H9 (cell line): ENCODE data around the gene SBK1. TPM values are rescaled to one million over a fixed set of nuclear protein-coding genes. Genes with fewer than 3 reads are reported as not detected.

Source experiments
- DNase-seq: peaks from one replicate; pipeline ENCODE4 v3.0.0-alpha.2; 2017
- H2AFZ ChIP-seq: one replicate; pipeline ENCODE4 v1.6.1; 2013; ENCODE audit warnings: mild to moderate bottlenecking, low read length, control low read depth, moderate library complexity
- H2AK5ac ChIP-seq: 2 replicates; pipeline ENCODE4 v1.6.1; 2013; ENCODE audit warnings: low read length, control low read depth, mixed read lengths; ENCODE audit not compliant: insufficient read length
- H2BK120ac ChIP-seq: one replicate; pipeline ENCODE4 v1.6.1; 2013; ENCODE audit warnings: low read depth, mild to moderate bottlenecking, low read length, control low read depth, inconsistent platforms; ENCODE audit not compliant: poor library complexity, severe bottlenecking
- H2BK12ac ChIP-seq: 2 replicates; pipeline ENCODE4 v1.6.1; 2013; ENCODE audit warnings: low read length, control low read depth, mixed read lengths, low read depth; ENCODE audit not compliant: insufficient read length
- H2BK15ac ChIP-seq: 2 replicates; pipeline ENCODE4 v1.6.1; 2013; ENCODE audit warnings: low read depth, low read length, control low read depth
- H2BK20ac ChIP-seq: one replicate; pipeline ENCODE4 v1.6.1; 2013; ENCODE audit warnings: low read depth, mild to moderate bottlenecking, low read length, control low read depth, inconsistent platforms; ENCODE audit not compliant: poor library complexity, severe bottlenecking
- H2BK5ac ChIP-seq: 2 replicates; pipeline ENCODE4 v1.6.1; 2013; ENCODE audit warnings: low read length, control low read depth, mixed read lengths; ENCODE audit not compliant: insufficient read length
- H3K14ac ChIP-seq: 2 replicates; pipeline ENCODE4 v1.6.1; 2013; ENCODE audit warnings: low read length, control low read depth; ENCODE audit not compliant: insufficient read depth
- H3K18ac ChIP-seq: 2 replicates; pipeline ENCODE4 v1.6.1; 2013; ENCODE audit warnings: low read depth, mild to moderate bottlenecking, mixed read lengths, low read length, control low read depth; ENCODE audit not compliant: insufficient read length
- H3K23ac ChIP-seq: 2 replicates; pipeline ENCODE4 v1.6.1; 2013; ENCODE audit warnings: low read length, control low read depth, mixed read lengths, low read depth; ENCODE audit not compliant: insufficient read length
- H3K23me2 ChIP-seq: 2 replicates; pipeline ENCODE4 v1.6.1; 2013; ENCODE audit warnings: low read depth, mild to moderate bottlenecking, mixed read lengths, low read length, control low read depth; ENCODE audit not compliant: insufficient read length, poor library complexity, severe bottlenecking
- H3K27ac ChIP-seq: 2 replicates; pipeline ENCODE4 v1.5.1; 2013; ENCODE audit warnings: low read length, control low read depth, mixed read lengths, low read depth; ENCODE audit not compliant: insufficient read length
- H3K27me3 ChIP-seq: 2 replicates; pipeline ENCODE4 v1.6.1; 2013; ENCODE audit warnings: low read length, control low read depth, inconsistent platforms; ENCODE audit not compliant: insufficient read depth
- H3K4ac ChIP-seq: 2 replicates; pipeline ENCODE4 v1.6.1; 2013; ENCODE audit warnings: low read depth, mild to moderate bottlenecking, control low read depth, inconsistent platforms, low read length, moderate library complexity
- H3K4me1 ChIP-seq: 2 replicates; pipeline ENCODE4 v1.6.1; 2013; ENCODE audit warnings: low read length, control low read depth, inconsistent platforms; ENCODE audit not compliant: insufficient read depth
- H3K4me2 ChIP-seq: 2 replicates; pipeline ENCODE4 v1.6.1; 2013; ENCODE audit warnings: low read length, control low read depth, mixed read lengths; ENCODE audit not compliant: insufficient read length, insufficient read depth
- H3K56ac ChIP-seq: 2 replicates; pipeline ENCODE4 v1.6.1; 2013; ENCODE audit warnings: low read depth, mild to moderate bottlenecking, mixed read lengths, low read length, control low read depth; ENCODE audit not compliant: insufficient read length
- H3K79me1 ChIP-seq: 2 replicates; pipeline ENCODE4 v1.6.1; 2013; ENCODE audit warnings: low read depth, mild to moderate bottlenecking, moderate library complexity, low read length, control low read depth, inconsistent platforms; ENCODE audit not compliant: insufficient read depth, poor library complexity, severe bottlenecking
- H3K79me2 ChIP-seq: 2 replicates; pipeline ENCODE4 v1.6.1; 2013; ENCODE audit warnings: low read length, control low read depth, inconsistent platforms; ENCODE audit not compliant: insufficient read depth
- H3K9ac ChIP-seq: 2 replicates; pipeline ENCODE4 v1.6.1; 2013; ENCODE audit warnings: low read length, control low read depth, mixed read lengths; ENCODE audit not compliant: insufficient read length; ENCODE audit errors: extremely low read depth
- H3K9me3 ChIP-seq: one replicate; pipeline ENCODE4 v1.6.1; 2013; ENCODE audit warnings: low read depth, low read length, inconsistent platforms; ENCODE audit not compliant: control insufficient read depth
- H3T11ph ChIP-seq: one replicate; pipeline ENCODE4 v1.6.1; 2013; ENCODE audit warnings: mild to moderate bottlenecking, low read length, control low read depth, inconsistent platforms
- H4K20me1 ChIP-seq: one replicate; pipeline ENCODE4 v1.6.1; 2013; ENCODE audit not compliant: control insufficient read depth, insufficient read length, insufficient read depth
- H4K5ac ChIP-seq: 2 replicates; pipeline ENCODE4 v1.6.1; 2013; ENCODE audit warnings: low read depth, mild to moderate bottlenecking, mixed read lengths, low read length, control low read depth; ENCODE audit not compliant: insufficient read length
- H4K8ac ChIP-seq: replicated peaks from 2 replicates; pipeline ENCODE4 v1.6.1; 2013; ENCODE audit warnings: low read length, control low read depth, mixed read lengths, low read depth; ENCODE audit not compliant: insufficient read length
- H4K91ac ChIP-seq: 2 replicates; pipeline ENCODE4 v1.6.1; 2013; ENCODE audit warnings: low read depth, mild to moderate bottlenecking, moderate library complexity, mixed read lengths, low read length, control low read depth; ENCODE audit not compliant: insufficient read length
- H3K27ac Mint-ChIP-seq, 3 experiments: 2 replicates in 2 of 3; 3 replicates in 1 of 3; pipeline ENCODE4 v1.8.0; 2020 to 2021; ENCODE audit warnings: mixed read lengths in 3 of 3, mild to moderate bottlenecking in 1 of 3, moderate library complexity in 1 of 3
- H3K27me3 Mint-ChIP-seq: 2 replicates; pipeline ENCODE4 v1.8.0; 2021; ENCODE audit warnings: low read depth, mild to moderate bottlenecking, moderate library complexity, mixed read lengths
- H3K36me3 Mint-ChIP-seq, 3 experiments: 2 replicates in 2 of 3; 3 replicates in 1 of 3; pipeline ENCODE4 v1.8.0; 2020 to 2021; ENCODE audit warnings: low read depth in 3 of 3, mixed read lengths in 3 of 3; ENCODE audit not compliant: insufficient read depth in 1 of 3
- H3K4me1 Mint-ChIP-seq, 2 experiments: 2 replicates each; pipeline ENCODE4 v1.8.0; 2020; ENCODE audit warnings: mixed read lengths in 2 of 2
- H3K4me3 Mint-ChIP-seq, 2 experiments: 2 replicates in 1 of 2; 3 replicates in 1 of 2; pipeline ENCODE4 v1.8.0; 2020 to 2021; ENCODE audit warnings: mild to moderate bottlenecking in 2 of 2, mixed read lengths in 2 of 2, moderate library complexity in 1 of 2
- H3K9me3 Mint-ChIP-seq, 2 experiments: 2 replicates in 1 of 2; 3 replicates in 1 of 2; pipeline ENCODE4 v1.8.0; 2020; ENCODE audit warnings: mild to moderate bottlenecking in 2 of 2, mixed read lengths in 2 of 2, moderate library complexity in 1 of 2
- WGBS: extraction: QIAGEN DNeasy Blood & Tissue Kit; methylation state at CpG from one replicate; pipeline ENCODE4 v1.1.7; 2013; ENCODE audit warnings: missing lambda C conversion rate, low lambda C conversion rate, mixed read lengths; ENCODE audit not compliant: insufficient read length; ENCODE audit errors: extremely low coverage; 5-methylcytosine and 5-hydroxymethylcytosine counted together
- total RNA-seq: library from RNA; stranded (reverse); gene quantifications from 2 replicates; pipeline ENCODE4 v1.2.1, GENCODE V29; 2021
- TF ChIP-seq, protein P1 (sequence below): fragments of 200-600 bp; sonication (generic); conservative IDR thresholded peaks from 3 replicates; pipeline ENCODE4 v1.8.0; 2021; ENCODE audit warnings: antibody characterized with exemption, mild to moderate bottlenecking

Gene SBK1
- total RNA-seq, 1 experiment from 2014 or later, result 65.5 TPM

DNA sequence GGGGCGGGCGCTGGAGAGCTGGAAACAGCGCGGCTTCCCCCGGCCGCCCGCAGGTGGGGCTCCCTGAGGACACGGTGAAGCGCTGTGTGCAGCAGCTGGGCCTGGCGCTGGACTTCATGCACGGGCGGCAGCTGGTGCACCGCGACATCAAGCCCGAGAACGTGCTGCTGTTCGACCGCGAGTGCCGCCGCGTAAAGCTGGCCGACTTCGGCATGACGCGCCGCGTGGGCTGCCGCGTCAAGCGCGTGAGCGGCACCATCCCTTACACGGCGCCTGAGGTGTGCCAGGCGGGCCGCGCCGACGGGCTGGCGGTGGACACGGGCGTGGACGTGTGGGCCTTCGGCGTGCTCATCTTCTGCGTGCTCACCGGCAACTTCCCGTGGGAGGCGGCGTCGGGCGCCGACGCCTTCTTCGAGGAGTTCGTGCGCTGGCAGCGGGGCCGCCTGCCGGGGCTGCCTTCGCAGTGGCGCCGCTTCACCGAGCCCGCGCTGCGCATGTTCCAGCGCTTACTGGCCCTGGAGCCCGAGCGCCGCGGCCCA, 27.8 kb downstream of the SBK1 start:
- Histone ChIP-seq H3K9ac (no peak overlapping the region), H3K27ac (no peak overlapping the region), H3K4me1 (no peaks in the 10 kb centered on the region), H4K5ac (no peak overlapping the region), H2BK120ac (no peak overlapping the region), H3K18ac (no peak overlapping the region), H2BK15ac (no peak overlapping the region), H3K23me2 (no peaks in the 10 kb centered on the region), H3K4ac (no peak overlapping the region), H3K27me3 (no peaks in the 10 kb centered on the region), H2BK5ac (no peak overlapping the region), H3K56ac (no peak overlapping the region), H3K23ac (no peak overlapping the region), H3K14ac (no peak overlapping the region), H2AK5ac (no peak overlapping the region), H2BK20ac (no peak overlapping the region), H3T11ph (no peak overlapping the region), H3K79me1 (no peaks in the 10 kb centered on the region), H2BK12ac (no peak overlapping the region), H2AFZ (no peak overlapping the region), H3K4me2 (no peak overlapping the region), H3K79me2 (no peaks in the 10 kb centered on the region), H4K20me1 (no peaks in the 10 kb centered on the region), H4K8ac (no peak overlapping the region), H4K91ac (no peak overlapping the region), H3K9me3 (no peaks in the 10 kb centered on the region)
- Mint-ChIP-seq H3K4me3 (no peak overlapping the region), H3K4me1 (peaks cover 0 to 4% of the 10 kb centered on the region in 2 experiments; a peak in 2 of 4 replicates), H3K9me3 (no peaks in the 10 kb centered on the region), H3K36me3 (peaks cover 15 to 27% (median 25%) of the 10 kb centered on the region in 3 experiments), H3K27ac (no peak overlapping the region), H3K27me3 (no peaks in the 10 kb centered on the region)
- no CpG with 5 or more reads among the region's 73 CpGs for WGBS
- TF ChIP-seq, protein P1, sequence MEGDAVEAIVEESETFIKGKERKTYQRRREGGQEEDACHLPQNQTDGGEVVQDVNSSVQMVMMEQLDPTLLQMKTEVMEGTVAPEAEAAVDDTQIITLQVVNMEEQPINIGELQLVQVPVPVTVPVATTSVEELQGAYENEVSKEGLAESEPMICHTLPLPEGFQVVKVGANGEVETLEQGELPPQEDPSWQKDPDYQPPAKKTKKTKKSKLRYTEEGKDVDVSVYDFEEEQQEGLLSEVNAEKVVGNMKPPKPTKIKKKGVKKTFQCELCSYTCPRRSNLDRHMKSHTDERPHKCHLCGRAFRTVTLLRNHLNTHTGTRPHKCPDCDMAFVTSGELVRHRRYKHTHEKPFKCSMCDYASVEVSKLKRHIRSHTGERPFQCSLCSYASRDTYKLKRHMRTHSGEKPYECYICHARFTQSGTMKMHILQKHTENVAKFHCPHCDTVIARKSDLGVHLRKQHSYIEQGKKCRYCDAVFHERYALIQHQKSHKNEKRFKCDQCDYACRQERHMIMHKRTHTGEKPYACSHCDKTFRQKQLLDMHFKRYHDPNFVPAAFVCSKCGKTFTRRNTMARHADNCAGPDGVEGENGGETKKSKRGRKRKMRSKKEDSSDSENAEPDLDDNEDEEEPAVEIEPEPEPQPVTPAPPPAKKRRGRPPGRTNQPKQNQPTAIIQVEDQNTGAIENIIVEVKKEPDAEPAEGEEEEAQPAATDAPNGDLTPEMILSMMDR, result no peak
- DNase-seq, result no peak
